HepG2 (cell line): ENCODE measurements around the gene RPS2. TPM values are rescaled to one million over a fixed set of nuclear protein-coding genes. Genes with fewer than 3 reads are reported as not detected.
A peak's percentile ranks its signal among the peaks of the same experiment; 100 is the strongest.

ENCODE experiments used
- ARNTL ChIP-seq: sonication (generic); formaldehyde crosslinking; IDR thresholded peaks from 2 replicates; pipeline ENCODE4 v1.4.0; 2020; ENCODE audit warnings: mild to moderate bottlenecking, missing genetic modification reagents
- BCL6 ChIP-seq: IDR thresholded peaks from 2 replicates; pipeline ENCODE4 v1.6.1; 2016; ENCODE audit warnings: missing genetic modification reagents, missing compliant biosample characterization
- CENPT ChIP-seq: sonication (generic); formaldehyde crosslinking; IDR thresholded peaks from 2 replicates; pipeline ENCODE4 v1.8.0; 2022; ENCODE audit warnings: low read depth, mild to moderate bottlenecking, moderate library complexity, missing genetic modification reagents
- FOXO4 ChIP-seq: sonication (generic); formaldehyde crosslinking; conservative IDR thresholded peaks from 2 replicates; pipeline ENCODE4 v1.8.1; 2023; ENCODE audit warnings: missing genetic modification reagents
- GABPB1 ChIP-seq: IDR thresholded peaks from 2 replicates; pipeline ENCODE4 v1.6.1; 2016; ENCODE audit warnings: mild to moderate bottlenecking, missing genetic modification reagents, moderate library complexity, missing compliant biosample characterization
- KLF16 ChIP-seq, 2 experiments: sonication (generic) in 1 of 2; formaldehyde crosslinking in 1 of 2; IDR thresholded peaks; 2 replicates each; pipeline versions ENCODE4 v1.6.1 to v1.8.0; 2016 to 2023; ENCODE audit warnings: missing genetic modification reagents in 2 of 2, missing compliant biosample characterization in 1 of 2
- KMT2A ChIP-seq: sonication (generic); formaldehyde crosslinking; IDR thresholded peaks from 2 replicates; pipeline ENCODE4 v1.4.0; 2020; ENCODE audit warnings: missing genetic modification reagents
- RFXANK ChIP-seq: IDR thresholded peaks from 2 replicates; pipeline ENCODE4 v1.6.1; 2016
- SRSF1 ChIP-seq: fragments of 200-400 bp; formaldehyde crosslinking; optimal IDR thresholded peaks from 2 replicates; pipeline ENCODE3; 2017; ENCODE audit warnings: mild to moderate bottlenecking, low read depth, low read length, moderate library complexity
- TFAP4 ChIP-seq: sonication (generic); IDR thresholded peaks from 2 replicates; pipeline ENCODE4 v1.6.1; 2016; ENCODE audit warnings: low read depth, borderline replicate concordance
- ZNF143 ChIP-seq: sonication (generic); formaldehyde crosslinking; IDR thresholded peaks from 2 replicates; pipeline ENCODE4 v1.4.0; 2020; ENCODE audit warnings: missing genetic modification reagents
- ZNF264 ChIP-seq: sonication (generic); formaldehyde crosslinking; IDR thresholded peaks from 2 replicates; pipeline ENCODE4 v1.4.0; 2020; ENCODE audit warnings: missing genetic modification reagents
- ZNF318 ChIP-seq: sonication (generic); formaldehyde crosslinking; IDR thresholded peaks from 2 replicates; pipeline ENCODE4 v1.4.0; 2020; ENCODE audit warnings: mild to moderate bottlenecking, missing genetic modification reagents
- ZNF460 ChIP-seq: sonication (generic); formaldehyde crosslinking; IDR thresholded peaks from 2 replicates; pipeline ENCODE4 v1.5.1; 2020; ENCODE audit warnings: missing genetic modification reagents, mild to moderate bottlenecking, borderline replicate concordance
- polyA plus RNA-seq, 8 experiments: library from polyadenylated mRNA; depleted of rRNA in 3 of 8; stranded (reverse) in 7 of 8; unstranded in 1 of 8; fragments of >200 nt; fragmentation: Illumina TruSeq in 4 of 8; extraction: Trizol in 4 of 8; gene quantifications; 2 replicates each; pipeline versions ENCODE4 v1.2.1 to v1.2.3, GENCODE V29; 2011 to 2016; ENCODE audit warnings: low read depth in 4 of 8, missing spikeins in 1 of 8, mixed read lengths in 1 of 8; ENCODE audit not compliant: insufficient read depth in 1 of 8
- total RNA-seq, 5 experiments: library from RNA; depleted of rRNA; stranded (reverse); fragments of >200 nt; fragmentation: Illumina TruSeq; extraction: Trizol; gene quantifications; 2 replicates each; pipeline ENCODE4 v1.2.3, GENCODE V29; 2016; ENCODE audit warnings: low read depth in 1 of 5
- TF ChIP-seq, protein P1 (sequence below): sonication (generic); formaldehyde crosslinking; IDR thresholded peaks from 2 replicates; pipeline ENCODE4 v1.5.0; 2020; ENCODE audit warnings: missing genetic modification reagents
- TF ChIP-seq, protein P2 (sequence below): sonication (generic); formaldehyde crosslinking; conservative IDR thresholded peaks from 2 replicates; pipeline ENCODE4 v1.4.0; 2020; ENCODE audit warnings: missing genetic modification reagents

RPS2 gene
- total and polyA plus RNA-seq, 2 of the 13 experiments (the other 11 are each of a cell fraction or from before 2014, with no cell fraction given) = 1,908 to 4,514 TPM

GRCh38 chr16:1959269-1960039, 5.2 kb downstream of the RPS2 start, which contains the start of gene NDUFB10 (continued):
- TF ChIP-seq RFXANK (CRISPR knock-in tag) = 0 out of 2 replicates have a peak, but pooled peaks have one; percentile 80
- peak; percentile 89 for TF ChIP-seq GABPB1 (CRISPR knock-in tag)
- peak; percentile 52; the same call in 1 of the 2 replicates for TF ChIP-seq ZNF264 (CRISPR knock-in tag)
- TF ChIP-seq CENPT = no peak; the same call in 1 of the 2 replicates
- no peak for TF ChIP-seq ZNF460
- peak in 1 of 2 experiments; percentile 83; a peak in 1 of 4 replicates for TF ChIP-seq KLF16 (CRISPR knock-in tag; IDR thresholded peaks at IDR 0.05)
- TF ChIP-seq, protein P1, sequence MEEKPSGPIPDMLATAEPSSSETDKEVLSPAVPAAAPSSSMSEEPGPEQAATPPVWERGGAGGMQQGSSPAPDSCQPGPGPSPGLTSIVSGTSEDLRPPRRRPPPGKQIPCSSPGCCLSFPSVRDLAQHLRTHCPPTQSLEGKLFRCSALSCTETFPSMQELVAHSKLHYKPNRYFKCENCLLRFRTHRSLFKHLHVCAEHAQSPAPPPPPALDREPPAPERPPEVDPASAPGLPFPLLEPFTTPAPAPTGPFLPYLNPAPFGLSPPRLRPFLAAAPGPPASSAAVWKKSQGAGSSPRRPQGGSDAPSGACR (CRISPR knock-in tag) = no peak; the same call in 1 of the 2 replicates
- TF ChIP-seq, protein P2, sequence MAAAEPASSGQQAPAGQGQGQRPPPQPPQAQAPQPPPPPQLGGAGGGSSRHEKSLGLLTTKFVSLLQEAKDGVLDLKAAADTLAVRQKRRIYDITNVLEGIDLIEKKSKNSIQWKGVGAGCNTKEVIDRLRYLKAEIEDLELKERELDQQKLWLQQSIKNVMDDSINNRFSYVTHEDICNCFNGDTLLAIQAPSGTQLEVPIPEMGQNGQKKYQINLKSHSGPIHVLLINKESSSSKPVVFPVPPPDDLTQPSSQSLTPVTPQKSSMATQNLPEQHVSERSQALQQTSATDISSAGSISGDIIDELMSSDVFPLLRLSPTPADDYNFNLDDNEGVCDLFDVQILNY (CRISPR knock-in tag) = peak; percentile 59; the same call in 1 of the 2 replicates
- TF ChIP-seq KMT2A (CRISPR knock-in tag) = peak; percentile 65; the same call in 1 of the 2 replicates
- TF ChIP-seq ARNTL (CRISPR knock-in tag) = 0 out of 2 replicates have a peak, but pooled peaks have one; percentile 42
- TF ChIP-seq BCL6 (CRISPR knock-in tag) = peak; percentile 20; the same call in 1 of the 2 replicates
- TF ChIP-seq ZNF143 (CRISPR knock-in tag) = peak; percentile 97
- no peak for TF ChIP-seq FOXO4 (CRISPR knock-in tag)
- peak; percentile 51 for TF ChIP-seq SRSF1
- peak; percentile 74; the same call in 1 of the 2 replicates for TF ChIP-seq TFAP4
- TF ChIP-seq ZNF318 (CRISPR knock-in tag) = no peak
